DOHH2 (cell line): ENCODE data around the gene CFAP57.

Source experiments
- H3F3A ChIP-seq: fragments of 200-600 bp; sonication (generic), shearing (Covaris generic); 2 replicates; pipeline ENCODE4 v1.6.0; 2016; ENCODE audit warnings: antibody characterized with exemption, mild to moderate bottlenecking; ENCODE audit not compliant: control insufficient read depth, insufficient read depth
- H3K27ac ChIP-seq: fragments of 200-600 bp; sonication (generic); 2 replicates; pipeline ENCODE4 v1.5.1; 2014; ENCODE audit warnings: low read depth, mild to moderate bottlenecking, low read length, moderate library complexity
- H3K27me3 ChIP-seq: fragments of 200-600 bp; sonication (generic); 2 replicates; pipeline ENCODE4 v1.6.1; 2014; ENCODE audit warnings: mild to moderate bottlenecking, low read length, mixed read lengths; ENCODE audit not compliant: control insufficient read depth
- H3K36me3 ChIP-seq: fragments of 200-600 bp; sonication (generic); 2 replicates; pipeline ENCODE4 v1.6.1; 2014; ENCODE audit warnings: mild to moderate bottlenecking, low read length, moderate library complexity, mixed read lengths; ENCODE audit not compliant: control insufficient read depth
- H3K4me1 ChIP-seq: fragments of 200-600 bp; sonication (generic); 2 replicates; pipeline ENCODE4 v1.6.1; 2014; ENCODE audit warnings: mild to moderate bottlenecking, low read length, mixed read lengths; ENCODE audit not compliant: control insufficient read depth
- H3K4me2 ChIP-seq: fragments of 200-600 bp; sonication (generic); 2 replicates; pipeline ENCODE4 v1.6.0; 2014; ENCODE audit warnings: mild to moderate bottlenecking, low read length, moderate library complexity
- H3K4me3 ChIP-seq: fragments of 200-600 bp; sonication (generic); 2 replicates; pipeline ENCODE4 v1.5.1; 2014; ENCODE audit warnings: mild to moderate bottlenecking, low read length, mixed read lengths
- H3K79me2 ChIP-seq: fragments of 200-600 bp; sonication (generic); 2 replicates; pipeline ENCODE4 v1.6.1; 2014; ENCODE audit warnings: mild to moderate bottlenecking, low read length, mixed read lengths; ENCODE audit not compliant: control insufficient read depth
- H3K9me2 ChIP-seq: fragments of 200-600 bp; sonication (generic); replicated peaks from 2 replicates; pipeline ENCODE4 v1.6.1; 2014; ENCODE audit warnings: mild to moderate bottlenecking, low read length, mixed read lengths; ENCODE audit not compliant: control insufficient read depth
- H3K9me3 ChIP-seq: fragments of 200-600 bp; sonication (generic); 2 replicates; pipeline ENCODE4 v1.6.1; 2014; ENCODE audit warnings: antibody characterized with exemption, low read length, mixed read lengths; ENCODE audit not compliant: control insufficient read depth, insufficient read depth
- H4K20me1 ChIP-seq: fragments of 200-600 bp; sonication (generic); 2 replicates; pipeline ENCODE4 v1.6.0; 2014; ENCODE audit warnings: low read depth, mild to moderate bottlenecking, antibody characterized with exemption, low read length, moderate library complexity; ENCODE audit not compliant: control insufficient read depth, insufficient read depth
- EZH2phosphoT487 ChIP-seq: fragments of 200-600 bp; sonication (generic); IDR thresholded peaks from 2 replicates; pipeline ENCODE4 v1.6.1; 2017; ENCODE audit warnings: borderline replicate concordance, mild to moderate bottlenecking, antibody characterized with exemption, low read length, moderate library complexity, mixed read lengths
- TF ChIP-seq, protein P1 (sequence below): fragments of 200-600 bp; sonication (generic); IDR thresholded peaks from one replicate; pipeline ENCODE4 v1.5.1; 2014; ENCODE audit warnings: antibody characterized with exemption, mild to moderate bottlenecking, low read depth, low read length; ENCODE audit not compliant: poor library complexity, severe bottlenecking

Gene CFAP57

GRCh38 chr1:43251024-43251423, 78.9 kb downstream of the CFAP57 start:
- no peak overlapping the region for H3K4me3 ChIP-seq
- H3F3A ChIP-seq: no peaks in the 10 kb centered on the region
- 0 out of 2 replicates have a peak, but pooled peaks cover 3% of the 10 kb centered on the region for H3K9me3 ChIP-seq
- H3K79me2 ChIP-seq: no peaks in the 10 kb centered on the region
- no peak overlapping the region for H3K27ac ChIP-seq
- H3K36me3 ChIP-seq: no peaks in the 10 kb centered on the region
- TF ChIP-seq, protein P1, sequence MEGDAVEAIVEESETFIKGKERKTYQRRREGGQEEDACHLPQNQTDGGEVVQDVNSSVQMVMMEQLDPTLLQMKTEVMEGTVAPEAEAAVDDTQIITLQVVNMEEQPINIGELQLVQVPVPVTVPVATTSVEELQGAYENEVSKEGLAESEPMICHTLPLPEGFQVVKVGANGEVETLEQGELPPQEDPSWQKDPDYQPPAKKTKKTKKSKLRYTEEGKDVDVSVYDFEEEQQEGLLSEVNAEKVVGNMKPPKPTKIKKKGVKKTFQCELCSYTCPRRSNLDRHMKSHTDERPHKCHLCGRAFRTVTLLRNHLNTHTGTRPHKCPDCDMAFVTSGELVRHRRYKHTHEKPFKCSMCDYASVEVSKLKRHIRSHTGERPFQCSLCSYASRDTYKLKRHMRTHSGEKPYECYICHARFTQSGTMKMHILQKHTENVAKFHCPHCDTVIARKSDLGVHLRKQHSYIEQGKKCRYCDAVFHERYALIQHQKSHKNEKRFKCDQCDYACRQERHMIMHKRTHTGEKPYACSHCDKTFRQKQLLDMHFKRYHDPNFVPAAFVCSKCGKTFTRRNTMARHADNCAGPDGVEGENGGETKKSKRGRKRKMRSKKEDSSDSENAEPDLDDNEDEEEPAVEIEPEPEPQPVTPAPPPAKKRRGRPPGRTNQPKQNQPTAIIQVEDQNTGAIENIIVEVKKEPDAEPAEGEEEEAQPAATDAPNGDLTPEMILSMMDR: no peak
- no peak for TF ChIP-seq EZH2phosphoT487
- H4K20me1 ChIP-seq: no peaks in the 10 kb centered on the region
- H3K4me2 ChIP-seq: no peak overlapping the region
- H3K9me2 ChIP-seq: no peaks in the 10 kb centered on the region
- no peaks in the 10 kb centered on the region for H3K4me1 ChIP-seq
- peaks cover 8% of the 10 kb centered on the region; the same call in 1 of the 2 replicates for H3K27me3 ChIP-seq

- Histone ChIP-seq H3K27me3 (peaks cover 8% of the 10 kb centered on the region; the same call in 1 of the 2 replicates), H3K79me2 (no peaks in the 10 kb centered on the region), H3K27ac (no peak overlapping the region), H4K20me1 (no peaks in the 10 kb centered on the region), H3F3A (no peaks in the 10 kb centered on the region), H3K9me3 (0 out of 2 replicates have a peak, but pooled peaks cover 1% of the 10 kb centered on the region), H3K4me3 (no peak overlapping the region), H3K4me2 (no peak overlapping the region), H3K9me2 (no peaks in the 10 kb centered on the region), H3K36me3 (no peaks in the 10 kb centered on the region), H3K4me1 (no peaks in the 10 kb centered on the region)
- TF ChIP-seq, protein P1: no peak
- TF ChIP-seq EZH2phosphoT487: no peak
Observed at GRCh38 chr1:43252225-43252624, 80.1 kb downstream of the CFAP57 start.

DNA sequence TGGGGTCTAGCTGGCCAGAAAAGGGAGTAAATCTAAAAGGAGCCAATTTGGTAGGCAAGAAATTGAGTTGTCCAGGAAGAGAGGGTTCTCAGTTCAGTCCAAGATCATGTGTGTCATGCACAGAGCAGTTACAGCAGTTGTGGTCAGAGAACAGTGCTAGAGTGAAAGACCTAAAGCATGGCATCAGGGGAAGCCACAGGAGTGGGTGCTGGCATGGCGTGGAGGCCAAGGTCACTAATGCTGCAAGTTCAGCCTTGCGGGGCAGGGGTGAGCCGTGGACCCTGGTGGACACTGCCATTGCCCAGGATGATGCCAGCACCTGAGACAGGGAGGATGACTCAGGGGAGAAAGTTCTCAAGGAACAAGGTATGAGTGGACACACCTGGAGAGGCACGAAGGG, 81.0 kb downstream of the CFAP57 start:
- Histone ChIP-seq H3K9me3 (no peaks in the 10 kb centered on the region), H3F3A (no peaks in the 10 kb centered on the region), H3K4me1 (no peaks in the 10 kb centered on the region), H3K36me3 (no peaks in the 10 kb centered on the region), H4K20me1 (no peaks in the 10 kb centered on the region), H3K27ac (no peak overlapping the region), H3K79me2 (no peaks in the 10 kb centered on the region), H3K27me3 (peaks cover 8% of the 10 kb centered on the region; the same call in 1 of the 2 replicates), H3K9me2 (no peaks in the 10 kb centered on the region), H3K4me3 (no peak overlapping the region), H3K4me2 (no peak overlapping the region)
- TF ChIP-seq, protein P1: no peak
- no peak for TF ChIP-seq EZH2phosphoT487

GRCh38 chr1:43253876-43254275, 81.7 kb downstream of the CFAP57 start:
- no peak overlapping the region for H3K27ac ChIP-seq
- H3K79me2 ChIP-seq: no peaks in the 10 kb centered on the region
- H4K20me1 ChIP-seq: no peaks in the 10 kb centered on the region
- no peaks in the 10 kb centered on the region for H3K9me3 ChIP-seq
- no peaks in the 10 kb centered on the region for H3K9me2 ChIP-seq
- no peak overlapping the region for H3K4me2 ChIP-seq
- TF ChIP-seq, protein P1: no peak
- no peak for TF ChIP-seq EZH2phosphoT487
- no peak overlapping the region for H3K4me3 ChIP-seq
- H3K27me3 ChIP-seq: peaks cover 8% of the 10 kb centered on the region; the same call in 1 of the 2 replicates
- no peaks in the 10 kb centered on the region for H3F3A ChIP-seq
- no peaks in the 10 kb centered on the region for H3K36me3 ChIP-seq
- H3K4me1 ChIP-seq: no peaks in the 10 kb centered on the region
